Keratinocyte (primary cell): Measurements from ENCODE around the gene SGCB. TPM values are rescaled to one million over a fixed set of nuclear protein-coding genes. Genes with fewer than 3 reads are reported as not detected.

Source experiments
- DNase-seq: peaks from one replicate; pipeline ENCODE4 v3.0.0-alpha.2; 2011; ENCODE audit warnings: low read depth, missing footprints, low spot score
- FAIRE-seq: peaks from 2 replicates; lab custom pipeline; 2011; peaks lifted over from hg19 to GRCh38; lab: Jason Lieb, UNC
- H2AFZ ChIP-seq: 2 replicates; pipeline ENCODE4 v1.6.0; 2012; ENCODE audit warnings: low read length, control low read depth, inconsistent platforms; ENCODE audit not compliant: control insufficient read depth
- H3K27ac ChIP-seq: 2 replicates; pipeline ENCODE4 v1.5.1; 2011; ENCODE audit warnings: low read length; ENCODE audit not compliant: control insufficient read depth, insufficient read depth
- H3K27me3 ChIP-seq: 3 replicates; pipeline ENCODE4 v1.6.0; 2011; ENCODE audit warnings: low read length; ENCODE audit not compliant: control insufficient read depth, insufficient read depth; ENCODE audit errors: extremely low read depth
- H3K36me3 ChIP-seq, 2 experiments: 2 replicates in 1 of 2; 3 replicates in 1 of 2; pipeline ENCODE4 v1.5.1; 2011; ENCODE audit warnings: low read length in 2 of 2, mild to moderate bottlenecking in 1 of 2; ENCODE audit not compliant: control insufficient read depth in 2 of 2, insufficient read depth in 2 of 2; ENCODE audit errors: extremely low read depth in 1 of 2
- H3K4me1 ChIP-seq: 3 replicates; pipeline ENCODE4 v1.5.1; 2011; ENCODE audit warnings: low read length; ENCODE audit not compliant: control insufficient read depth, insufficient read depth; ENCODE audit errors: extremely low read depth
- H3K4me2 ChIP-seq: 3 replicates; pipeline ENCODE4 v1.6.0; 2011; ENCODE audit warnings: low read depth, low read length; ENCODE audit not compliant: control insufficient read depth, insufficient read depth; ENCODE audit errors: extremely low read depth
- H3K4me3 ChIP-seq, 3 experiments: fragments of 200-600 bp in 1 of 3; sonication (generic) in 1 of 3; 2 replicates in 2 of 3; 3 replicates in 1 of 3; pipeline ENCODE4 v1.5.1; 2011 to 2016; ENCODE audit warnings: low read length in 3 of 3, mild to moderate bottlenecking in 3 of 3, control low read depth in 2 of 3, inconsistent platforms in 1 of 3, low read depth in 1 of 3, mixed read lengths in 1 of 3, mixed run types in 1 of 3, moderate library complexity in 1 of 3; ENCODE audit not compliant: control insufficient read depth in 2 of 3, insufficient read depth in 2 of 3; ENCODE audit errors: extremely low read depth in 1 of 3
- H3K79me2 ChIP-seq: 2 replicates; pipeline ENCODE4 v1.6.0; 2012; ENCODE audit warnings: low read length; ENCODE audit not compliant: control insufficient read depth, insufficient read depth
- H3K9ac ChIP-seq: 3 replicates; pipeline ENCODE4 v1.6.0; 2011; ENCODE audit warnings: low read length; ENCODE audit not compliant: control insufficient read depth, insufficient read depth; ENCODE audit errors: extremely low read depth
- H3K9me1 ChIP-seq: 3 replicates; pipeline ENCODE4 v1.6.0; 2011; ENCODE audit warnings: low read length; ENCODE audit not compliant: control insufficient read depth, insufficient read depth; ENCODE audit errors: extremely low read depth
- H3K9me3 ChIP-seq: 2 replicates; pipeline ENCODE4 v1.5.1; 2012; ENCODE audit warnings: low read depth, low read length; ENCODE audit not compliant: control insufficient read depth
- H4K20me1 ChIP-seq: 3 replicates; pipeline ENCODE4 v1.6.0; 2011; ENCODE audit warnings: low read length; ENCODE audit not compliant: control insufficient read depth, insufficient read depth; ENCODE audit errors: extremely low read depth
- EZH2 ChIP-seq: IDR thresholded peaks from one replicate; pipeline ENCODE4 v1.6.1; 2012; ENCODE audit warnings: inconsistent platforms, mild to moderate bottlenecking, low read length, moderate library complexity
- dilution Hi-C: fragments of 300-500 bp; cut with MboI; formaldehyde crosslinking; loops from one replicate; pipeline ENCODE4 v1.7.0; 2020; ENCODE audit warnings: low sequenced_read_pairs; ENCODE audit not compliant: extremely low pct_ligation_motif_present
- polyA plus RNA-seq, 5 experiments: library from polyadenylated mRNA; depleted of rRNA in 3 of 5; stranded (reverse) in 3 of 5; stranded (forward) in 1 of 5; unstranded in 1 of 5; fragments of >200 nt; gene quantifications; 1 replicate in 1 of 5; 2 replicates in 3 of 5; 3 replicates in 1 of 5; pipeline versions ENCODE4 v1.2.1 to v1.2.3, GENCODE V29; 2011 to 2012; ENCODE audit warnings: missing spikeins in 2 of 5, low read depth in 1 of 5, low replicate concordance in 1 of 5
- TF ChIP-seq, protein P1 (sequence below), 3 experiments: IDR thresholded peaks in 1 of 3; conservative IDR thresholded peaks in 1 of 3; optimal IDR thresholded peaks in 1 of 3; 2 replicates in 2 of 3; 3 replicates in 1 of 3; pipeline versions ENCODE3 to v1.5.1; 2011; ENCODE audit warnings: low read length in 3 of 3, mild to moderate bottlenecking in 3 of 3, moderate library complexity in 2 of 3, control low read depth in 1 of 3, inconsistent platforms in 1 of 3; ENCODE audit not compliant: insufficient read depth in 2 of 3; ENCODE audit errors: extremely low read depth in 1 of 3

SGCB gene
- polyA plus RNA-seq, 1 donor (not counting 4 experiments of a cell fraction or from before 2014, with no cell fraction given), result 18.3 TPM

DNA sequence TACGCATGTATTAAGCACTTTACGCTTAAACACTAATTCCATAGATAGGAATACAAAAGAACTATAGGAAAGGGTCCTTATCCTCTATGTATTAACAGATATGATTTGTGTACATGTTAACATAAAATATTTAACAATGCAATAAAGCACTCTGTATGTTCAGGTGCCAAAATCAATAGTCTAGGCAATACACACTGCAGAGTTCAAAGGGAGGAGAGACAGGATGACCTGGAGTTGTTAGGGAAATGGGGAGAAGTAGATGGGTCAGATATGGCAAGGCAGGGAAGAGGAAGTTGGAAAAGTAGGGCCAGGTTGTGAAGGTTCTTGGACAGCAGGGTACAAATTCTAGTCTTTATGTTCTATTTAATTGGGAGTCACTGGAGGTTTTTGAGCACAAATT, 2.9 kb downstream of the SGCB start:
- no peak overlapping the region for H2AFZ ChIP-seq
- no peak for DNase-seq
- no peaks in the 10 kb centered on the region for H4K20me1 ChIP-seq
- dilution Hi-C loops, result no loop called here
- H3K27ac ChIP-seq, result no peak overlapping the region
- H3K4me2 ChIP-seq, result no peak overlapping the region
- peaks cover 20% of the 10 kb centered on the region for H3K79me2 ChIP-seq
- H3K36me3 ChIP-seq, result no peaks in the 10 kb centered on the region
- H3K4me3 ChIP-seq, result no peak overlapping the region
- H3K4me1 ChIP-seq, result peaks cover 8% of the 10 kb centered on the region
- no peak overlapping the region for H3K9ac ChIP-seq
- no peak for FAIRE-seq
- no peaks in the 10 kb centered on the region for H3K9me1 ChIP-seq
- H3K27me3 ChIP-seq, result no peaks in the 10 kb centered on the region
- TF ChIP-seq, protein P1, sequence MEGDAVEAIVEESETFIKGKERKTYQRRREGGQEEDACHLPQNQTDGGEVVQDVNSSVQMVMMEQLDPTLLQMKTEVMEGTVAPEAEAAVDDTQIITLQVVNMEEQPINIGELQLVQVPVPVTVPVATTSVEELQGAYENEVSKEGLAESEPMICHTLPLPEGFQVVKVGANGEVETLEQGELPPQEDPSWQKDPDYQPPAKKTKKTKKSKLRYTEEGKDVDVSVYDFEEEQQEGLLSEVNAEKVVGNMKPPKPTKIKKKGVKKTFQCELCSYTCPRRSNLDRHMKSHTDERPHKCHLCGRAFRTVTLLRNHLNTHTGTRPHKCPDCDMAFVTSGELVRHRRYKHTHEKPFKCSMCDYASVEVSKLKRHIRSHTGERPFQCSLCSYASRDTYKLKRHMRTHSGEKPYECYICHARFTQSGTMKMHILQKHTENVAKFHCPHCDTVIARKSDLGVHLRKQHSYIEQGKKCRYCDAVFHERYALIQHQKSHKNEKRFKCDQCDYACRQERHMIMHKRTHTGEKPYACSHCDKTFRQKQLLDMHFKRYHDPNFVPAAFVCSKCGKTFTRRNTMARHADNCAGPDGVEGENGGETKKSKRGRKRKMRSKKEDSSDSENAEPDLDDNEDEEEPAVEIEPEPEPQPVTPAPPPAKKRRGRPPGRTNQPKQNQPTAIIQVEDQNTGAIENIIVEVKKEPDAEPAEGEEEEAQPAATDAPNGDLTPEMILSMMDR (optimal IDR thresholded peaks at IDR 0.05 in 1 of 3, IDR thresholded peaks at IDR 0.05 in 1 of 3, conservative IDR thresholded peaks at IDR 0.05 in 1 of 3; ENCODE audit: extremely low read depth in 1 of 3, insufficient read depth in 2 of 3, low read length in 3 of 3), result no peak
- no peak for TF ChIP-seq EZH2
- no peaks in the 10 kb centered on the region for H3K9me3 ChIP-seq

DNA sequence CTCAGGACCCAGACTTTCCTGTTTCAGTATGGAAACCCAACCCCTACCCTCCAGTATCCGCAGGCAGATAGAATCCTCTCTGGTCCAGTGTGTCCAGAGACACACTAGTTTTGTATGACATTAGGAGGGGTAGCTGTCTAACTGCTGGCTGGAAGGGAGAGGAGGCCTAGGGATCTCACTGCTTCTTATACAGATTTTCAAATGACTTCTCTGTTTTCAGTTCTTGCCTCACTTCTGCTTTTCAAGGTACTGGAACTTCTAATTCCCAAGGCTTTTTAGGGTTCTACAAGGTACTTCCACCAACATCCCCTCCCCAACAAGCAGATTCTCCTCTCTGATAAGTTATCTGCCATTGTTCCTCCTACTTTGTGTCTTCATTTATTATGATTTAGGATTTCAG, 6.1 kb downstream of the SGCB start:
- Histone ChIP-seq H3K9me1 (no peaks in the 10 kb centered on the region), H3K4me1 (peaks cover 13% of the 10 kb centered on the region), H3K9ac (no peak overlapping the region), H3K9me3 (no peaks in the 10 kb centered on the region), H2AFZ (no peak overlapping the region), H3K27me3 (no peaks in the 10 kb centered on the region), H3K36me3 (peaks cover 0 to 8% of the 10 kb centered on the region in 2 experiments), H3K79me2 (peaks cover 15% of the 10 kb centered on the region), H3K27ac (no peak overlapping the region), H3K4me3 (no peak overlapping the region), H3K4me2 (no peak overlapping the region), H4K20me1 (no peaks in the 10 kb centered on the region)
- TF ChIP-seq, protein P1 (optimal IDR thresholded peaks at IDR 0.05 in 1 of 3, IDR thresholded peaks at IDR 0.05 in 1 of 3, conservative IDR thresholded peaks at IDR 0.05 in 1 of 3; ENCODE audit: extremely low read depth in 1 of 3, insufficient read depth in 2 of 3, low read length in 3 of 3), result no peak
- TF ChIP-seq EZH2, result no peak
- dilution Hi-C loops, result no loop called here
- FAIRE-seq, result no peak
- DNase-seq, result no peak
